Keratinocyte (primary cell): ENCODE results near the gene PRDM11.

Experiments
- EZH2 ChIP-seq: IDR thresholded peaks from one replicate; pipeline ENCODE4 v1.6.1; 2012; ENCODE audit warnings: inconsistent platforms, mild to moderate bottlenecking, low read length, moderate library complexity
- TF ChIP-seq, protein P1 (sequence below), 3 experiments: IDR thresholded peaks in 1 of 3; conservative IDR thresholded peaks in 1 of 3; optimal IDR thresholded peaks in 1 of 3; 2 replicates in 2 of 3; 3 replicates in 1 of 3; pipeline versions ENCODE3 to v1.5.1; 2011; ENCODE audit warnings: low read length in 3 of 3, mild to moderate bottlenecking in 3 of 3, moderate library complexity in 2 of 3, control low read depth in 1 of 3, inconsistent platforms in 1 of 3; ENCODE audit not compliant: insufficient read depth in 2 of 3; ENCODE audit errors: extremely low read depth in 1 of 3

DNA sequence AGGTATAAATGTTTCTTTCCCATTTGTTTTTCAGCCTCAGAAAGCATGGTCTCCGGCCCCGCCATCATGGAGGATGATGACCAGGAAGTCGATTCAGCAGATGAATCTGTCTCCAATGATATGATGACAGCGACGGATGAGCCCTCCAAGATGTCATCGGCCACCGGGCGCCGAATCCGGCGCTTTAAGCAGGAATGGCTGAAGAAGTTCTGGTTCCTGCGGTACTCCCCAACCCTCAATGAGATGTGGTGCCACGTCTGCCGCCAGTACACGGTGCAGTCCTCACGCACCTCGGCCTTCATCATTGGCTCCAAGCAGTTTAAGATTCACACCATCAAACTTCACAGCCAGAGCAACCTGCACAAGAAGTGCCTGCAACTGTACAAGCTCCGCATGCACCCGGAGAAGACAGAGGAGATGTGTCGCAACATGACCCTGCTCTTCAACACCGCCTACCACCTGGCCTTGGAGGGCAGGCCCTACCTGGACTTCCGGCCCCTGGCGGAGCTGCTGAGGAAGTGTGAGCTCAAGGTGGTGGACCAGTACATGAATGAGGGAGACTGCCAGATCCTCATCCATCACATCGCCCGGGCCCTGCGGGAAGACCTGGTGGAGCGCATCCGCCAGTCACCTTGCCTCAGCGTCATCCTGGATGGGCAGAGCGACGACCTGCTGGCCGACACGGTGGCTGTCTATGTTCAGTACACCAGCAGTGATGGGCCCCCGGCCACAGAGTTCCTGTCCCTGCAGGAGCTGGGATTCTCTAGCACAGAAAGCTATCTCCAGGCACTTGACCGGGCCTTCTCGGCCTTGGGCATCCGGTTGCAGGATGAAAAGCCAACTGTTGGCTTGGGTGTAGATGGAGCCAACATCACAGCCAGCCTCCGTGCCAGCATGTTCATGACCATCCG is 79.8 kb downstream of the PRDM11 start:
- TF ChIP-seq, protein P1, sequence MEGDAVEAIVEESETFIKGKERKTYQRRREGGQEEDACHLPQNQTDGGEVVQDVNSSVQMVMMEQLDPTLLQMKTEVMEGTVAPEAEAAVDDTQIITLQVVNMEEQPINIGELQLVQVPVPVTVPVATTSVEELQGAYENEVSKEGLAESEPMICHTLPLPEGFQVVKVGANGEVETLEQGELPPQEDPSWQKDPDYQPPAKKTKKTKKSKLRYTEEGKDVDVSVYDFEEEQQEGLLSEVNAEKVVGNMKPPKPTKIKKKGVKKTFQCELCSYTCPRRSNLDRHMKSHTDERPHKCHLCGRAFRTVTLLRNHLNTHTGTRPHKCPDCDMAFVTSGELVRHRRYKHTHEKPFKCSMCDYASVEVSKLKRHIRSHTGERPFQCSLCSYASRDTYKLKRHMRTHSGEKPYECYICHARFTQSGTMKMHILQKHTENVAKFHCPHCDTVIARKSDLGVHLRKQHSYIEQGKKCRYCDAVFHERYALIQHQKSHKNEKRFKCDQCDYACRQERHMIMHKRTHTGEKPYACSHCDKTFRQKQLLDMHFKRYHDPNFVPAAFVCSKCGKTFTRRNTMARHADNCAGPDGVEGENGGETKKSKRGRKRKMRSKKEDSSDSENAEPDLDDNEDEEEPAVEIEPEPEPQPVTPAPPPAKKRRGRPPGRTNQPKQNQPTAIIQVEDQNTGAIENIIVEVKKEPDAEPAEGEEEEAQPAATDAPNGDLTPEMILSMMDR (optimal IDR thresholded peaks at IDR 0.05 in 1 of 3, IDR thresholded peaks at IDR 0.05 in 1 of 3, conservative IDR thresholded peaks at IDR 0.05 in 1 of 3; ENCODE audit: extremely low read depth in 1 of 3, insufficient read depth in 2 of 3, low read length in 3 of 3) = no peak
- no peak for TF ChIP-seq EZH2
